Activated CD4-positive, CD25-positive, alpha-beta regulatory T cell (primary cell): ENCODE data around the gene BCO1.
A peak's percentile ranks its signal among the peaks of the same experiment; 100 is the strongest.

Experiments used
- DNase-seq, 4 experiments: peaks; one replicate each; lab custom pipeline; 2025; lab: John Stamatoyannopoulos, UW

The BCO1 gene

GRCh38 chr16:81275795-81276194 lies 37.3 kb downstream of the BCO1 start:
- DNase-seq: no peak

- DNase-seq: no peak
Measured at GRCh38 chr16:81276323-81276722, 37.8 kb downstream of the BCO1 start.

- DNase-seq: no peak
Measured at GRCh38 chr16:81277541-81278080, 39.1 kb downstream of the BCO1 start.

GRCh38 chr16:81278526-81278925 lies 40.0 kb downstream of the BCO1 start:
- no peak for DNase-seq

- DNase-seq: no peak
Measured at GRCh38 chr16:81279392-81279791, 40.9 kb downstream of the BCO1 start.

- no peak for DNase-seq
Measured at GRCh38 chr16:81280393-81280792, 41.9 kb downstream of the BCO1 start.

- DNase-seq: no peak
Measured at GRCh38 chr16:81283044-81283443, 44.6 kb downstream of the BCO1 start.

- no peak for DNase-seq
Measured at GRCh38 chr16:81284995-81285600, 46.6 kb downstream of the BCO1 start.

GRCh38 chr16:81286190-81286589 lies 47.7 kb downstream of the BCO1 start:
- DNase-seq: no peak

GRCh38 chr16:81291117-81291516 lies 52.6 kb downstream of the BCO1 start:
- no peak for DNase-seq

- no peak for DNase-seq
Measured at GRCh38 chr16:81292936-81293335, 54.4 kb downstream of the BCO1 start.

GRCh38 chr16:81293909-81294802 lies 55.7 kb downstream of the BCO1 start:
- no peak for DNase-seq

- DNase-seq: no peak
Measured at GRCh38 chr16:81296631-81297030, 58.1 kb downstream of the BCO1 start.

GRCh38 chr16:81307770-81308169 lies 69.3 kb downstream of the BCO1 start:
- no peak for DNase-seq

GRCh38 chr16:81310045-81310644 lies 71.7 kb downstream of the BCO1 start:
- DNase-seq: no peak

- DNase-seq: no peak
Measured at GRCh38 chr16:81311762-81312161, 73.3 kb downstream of the BCO1 start.

- no peak for DNase-seq
Measured at GRCh38 chr16:81313701-81314602, 75.5 kb downstream of the BCO1 start.

GRCh38 chr16:81314603-81315270 lies 76.2 kb downstream of the BCO1 start, which contains the start of gene GAN:
TSS of gene GAN (plus strand) at chr16:81314962. CDS start at chr16:81315114, 152 bp downstream.
- peak; percentile 83 to 89 (median 87) for DNase-seq

GRCh38 chr16:81315271-81316175 lies 77.0 kb downstream of the BCO1 start:
- DNase-seq: peak in 3 of 4 experiments; percentile 7 to 23 (median 15)

GRCh38 chr16:81316176-81316496 lies 77.6 kb downstream of the BCO1 start:
- no peak for DNase-seq
